ENCODE data around the gene HSPA9. TPM values are rescaled to one million over a fixed set of nuclear protein-coding genes. Genes with fewer than 3 reads are reported as not detected.
A peak's percentile ranks its signal among the peaks of the same experiment; 100 is the strongest.

HSPA9 gene
- polyA plus RNA-seq, 1 donor (not counting 4 experiments of a cell fraction or from before 2014, with no cell fraction given): 195 TPM

- DNase-seq (ENCODE audit: low read depth, low spot score) (no peak), FAIRE-seq (no peak)
- H3K4me2 ChIP-seq (ENCODE audit: control insufficient read depth, extremely low read depth, insufficient read depth, low read depth, low read length): peak overlapping the region; percentile 10
- peaks cover 8% of the 10 kb centered on the region for H3K79me2 ChIP-seq (ENCODE audit: control insufficient read depth, insufficient read depth, low read length)
- H3K9me3 ChIP-seq (ENCODE audit: control insufficient read depth, low read depth, low read length): no peaks in the 10 kb centered on the region
- no peaks in the 10 kb centered on the region for H4K20me1 ChIP-seq (ENCODE audit: control insufficient read depth, extremely low read depth, insufficient read depth, low read length)
- peaks cover 3% of the 10 kb centered on the region for H3K4me1 ChIP-seq (ENCODE audit: control insufficient read depth, extremely low read depth, insufficient read depth, low read length)
- no peak for TF ChIP-seq CTCF (optimal IDR thresholded peaks at IDR 0.05 in 1 of 3, IDR thresholded peaks at IDR 0.05 in 1 of 3, conservative IDR thresholded peaks at IDR 0.05 in 1 of 3; ENCODE audit: extremely low read depth in 1 of 3, insufficient read depth in 2 of 3, low read length in 3 of 3)
- TF ChIP-seq EZH2 (IDR thresholded peaks at IDR 0.05; ENCODE audit: low read length): no peak
- dilution Hi-C loops (cut with MboI; ENCODE audit: extremely low pct_ligation_motif_present, low sequenced_read_pairs): no loop called here
- no peak overlapping the region for H3K9ac ChIP-seq (ENCODE audit: control insufficient read depth, extremely low read depth, insufficient read depth, low read length)
- no peaks in the 10 kb centered on the region for H3K36me3 ChIP-seq (ENCODE audit: control insufficient read depth in 2 of 2, extremely low read depth in 1 of 2, insufficient read depth in 2 of 2, low read length in 2 of 2)
- H2AFZ ChIP-seq (ENCODE audit: control insufficient read depth, low read length): peak overlapping the region; percentile 27
- H3K4me3 ChIP-seq (ENCODE audit: control insufficient read depth in 2 of 3, extremely low read depth in 1 of 3, insufficient read depth in 2 of 3, low read depth in 1 of 3, low read length in 3 of 3): no peak overlapping the region
- H3K9me1 ChIP-seq (ENCODE audit: control insufficient read depth, extremely low read depth, insufficient read depth, low read length): no peaks in the 10 kb centered on the region
- H3K27ac ChIP-seq (ENCODE audit: control insufficient read depth, insufficient read depth, low read length): no peak overlapping the region
- no peaks in the 10 kb centered on the region for H3K27me3 ChIP-seq (ENCODE audit: control insufficient read depth, extremely low read depth, insufficient read depth, low read length)
Observed at GRCh38 chr5:138579517-138579863, 4.3 kb upstream of the HSPA9 start.

GRCh38 chr5:138577452-138577851, 2.3 kb upstream of the HSPA9 start:
- no peak overlapping the region for H3K4me2 ChIP-seq (ENCODE audit: control insufficient read depth, extremely low read depth, insufficient read depth, low read depth, low read length)
- H3K79me2 ChIP-seq (ENCODE audit: control insufficient read depth, insufficient read depth, low read length): peaks cover 28% of the 10 kb centered on the region
- TF ChIP-seq EZH2 (IDR thresholded peaks at IDR 0.05; ENCODE audit: low read length) (no peak), CTCF (optimal IDR thresholded peaks at IDR 0.05 in 1 of 3, IDR thresholded peaks at IDR 0.05 in 1 of 3, conservative IDR thresholded peaks at IDR 0.05 in 1 of 3; ENCODE audit: extremely low read depth in 1 of 3, insufficient read depth in 2 of 3, low read length in 3 of 3) (no peak)
- H3K36me3 ChIP-seq (ENCODE audit: control insufficient read depth in 2 of 2, extremely low read depth in 1 of 2, insufficient read depth in 2 of 2, low read length in 2 of 2): peaks cover 5 to 11% of the 10 kb centered on the region in 2 experiments
- H2AFZ ChIP-seq (ENCODE audit: control insufficient read depth, low read length): no peak overlapping the region
- DNase-seq (ENCODE audit: low read depth, low spot score): no peak
- H3K4me1 ChIP-seq (ENCODE audit: control insufficient read depth, extremely low read depth, insufficient read depth, low read length): peaks cover 10% of the 10 kb centered on the region
- dilution Hi-C loops (cut with MboI; ENCODE audit: extremely low pct_ligation_motif_present, low sequenced_read_pairs): no loop called here
- no peaks in the 10 kb centered on the region for H3K27me3 ChIP-seq (ENCODE audit: control insufficient read depth, extremely low read depth, insufficient read depth, low read length)
- FAIRE-seq: no peak
- H3K9me3 ChIP-seq (ENCODE audit: control insufficient read depth, low read depth, low read length): no peaks in the 10 kb centered on the region
- H3K9ac ChIP-seq (ENCODE audit: control insufficient read depth, extremely low read depth, insufficient read depth, low read length): no peak overlapping the region
- no peaks in the 10 kb centered on the region for H3K9me1 ChIP-seq (ENCODE audit: control insufficient read depth, extremely low read depth, insufficient read depth, low read length)
- peaks cover 3% of the 10 kb centered on the region for H4K20me1 ChIP-seq (ENCODE audit: control insufficient read depth, extremely low read depth, insufficient read depth, low read length)
- H3K27ac ChIP-seq (ENCODE audit: control insufficient read depth, insufficient read depth, low read length): no peak overlapping the region
- H3K4me3 ChIP-seq (ENCODE audit: control insufficient read depth in 2 of 3, extremely low read depth in 1 of 3, insufficient read depth in 2 of 3, low read depth in 1 of 3, low read length in 3 of 3): no peak overlapping the region
